Calu3 (cell line): ENCODE measurements around the gene REEP5. TPM values are rescaled to one million over a fixed set of nuclear protein-coding genes. Genes with fewer than 3 reads are reported as not detected.

Experiments
- BruUV-seq: library from RNA; stranded (reverse); fragments of 400-500 nt; replicated peaks from 2 replicates; lab custom pipeline; 2021; lab: Mats Ljungman, UMichigan
- CTCF ChIA-PET: fragments of 300-600 bp; sonication (Branson Sonifier 250); formaldehyde crosslinking; loops from one replicate; lab custom pipeline; 2022; ENCODE audit warnings: antibody characterized with exemption; lab: Charles Lee
- DNase-seq: peaks from one replicate; pipeline ENCODE4 v3.0.0; 2022
- H3K27ac Mint-ChIP-seq: one replicate; pipeline ENCODE4 v1.8.0; 2022; ENCODE audit warnings: mixed read lengths; ENCODE audit not compliant: unreplicated experiment
- H3K27me3 Mint-ChIP-seq: one replicate; pipeline ENCODE4 v1.8.0; 2022; ENCODE audit warnings: mixed read lengths; ENCODE audit not compliant: unreplicated experiment
- H3K36me3 Mint-ChIP-seq: one replicate; pipeline ENCODE4 v1.8.0; 2022; ENCODE audit warnings: mild to moderate bottlenecking, moderate library complexity, mixed read lengths; ENCODE audit not compliant: insufficient read depth, unreplicated experiment
- H3K4me1 Mint-ChIP-seq: one replicate; pipeline ENCODE4 v1.8.0; 2022; ENCODE audit warnings: mild to moderate bottlenecking, low read depth, mixed read lengths; ENCODE audit not compliant: unreplicated experiment
- H3K4me3 Mint-ChIP-seq: one replicate; pipeline ENCODE4 v1.8.0; 2022; ENCODE audit warnings: mild to moderate bottlenecking, low read depth, moderate library complexity, mixed read lengths; ENCODE audit not compliant: unreplicated experiment
- H3K9me3 Mint-ChIP-seq: one replicate; pipeline ENCODE4 v1.8.0; 2022; ENCODE audit warnings: low read depth, mixed read lengths; ENCODE audit not compliant: unreplicated experiment
- intact Hi-C: fragments of 100-400 bp; cut with micrococcal nuclease; formaldehyde crosslinking; loops from one replicate; pipeline ENCODE4 v1.10.0; 2022; ENCODE audit not compliant: unreplicated experiment
- total RNA-seq: library from RNA; stranded (reverse); gene quantifications from 2 replicates; pipeline ENCODE4 v1.2.3, GENCODE V29; 2022
- TF ChIP-seq, protein P1 (sequence below): fragments of 200-600 bp; IDR thresholded peaks from one replicate; pipeline ENCODE4 v1.8.0; 2022; ENCODE audit warnings: antibody characterized with exemption; ENCODE audit not compliant: unreplicated experiment

REEP5 gene
- total RNA-seq, 1 experiment from 2014 or later, result 123 TPM

DNA sequence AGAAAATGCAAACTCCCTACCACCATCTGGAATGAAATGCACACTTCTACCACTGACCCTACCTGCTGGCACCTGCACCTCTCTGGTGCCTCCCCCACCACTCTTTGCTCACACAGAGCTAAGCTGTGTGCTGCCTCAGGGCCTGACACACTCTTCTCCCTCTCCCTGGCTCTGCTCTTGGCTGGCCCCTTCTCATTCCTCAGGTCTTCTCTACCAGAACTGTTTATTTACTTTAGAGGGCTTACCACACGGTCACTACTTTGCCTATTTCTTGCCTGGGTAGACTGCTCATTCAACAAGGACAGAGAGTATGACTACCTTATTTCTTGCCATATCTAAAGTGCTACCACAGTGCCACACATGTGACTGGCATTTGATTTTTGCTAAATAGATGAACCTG is 3.3 kb downstream of the REEP5 start:
- CTCF ChIA-PET, result no interaction called here
- peak overlapping the region; percentile 12 for H3K27ac Mint-ChIP-seq
- no peaks in the 10 kb centered on the region for H3K9me3 Mint-ChIP-seq
- BruUV-seq, result no TSS peak
- TF ChIP-seq, protein P1, sequence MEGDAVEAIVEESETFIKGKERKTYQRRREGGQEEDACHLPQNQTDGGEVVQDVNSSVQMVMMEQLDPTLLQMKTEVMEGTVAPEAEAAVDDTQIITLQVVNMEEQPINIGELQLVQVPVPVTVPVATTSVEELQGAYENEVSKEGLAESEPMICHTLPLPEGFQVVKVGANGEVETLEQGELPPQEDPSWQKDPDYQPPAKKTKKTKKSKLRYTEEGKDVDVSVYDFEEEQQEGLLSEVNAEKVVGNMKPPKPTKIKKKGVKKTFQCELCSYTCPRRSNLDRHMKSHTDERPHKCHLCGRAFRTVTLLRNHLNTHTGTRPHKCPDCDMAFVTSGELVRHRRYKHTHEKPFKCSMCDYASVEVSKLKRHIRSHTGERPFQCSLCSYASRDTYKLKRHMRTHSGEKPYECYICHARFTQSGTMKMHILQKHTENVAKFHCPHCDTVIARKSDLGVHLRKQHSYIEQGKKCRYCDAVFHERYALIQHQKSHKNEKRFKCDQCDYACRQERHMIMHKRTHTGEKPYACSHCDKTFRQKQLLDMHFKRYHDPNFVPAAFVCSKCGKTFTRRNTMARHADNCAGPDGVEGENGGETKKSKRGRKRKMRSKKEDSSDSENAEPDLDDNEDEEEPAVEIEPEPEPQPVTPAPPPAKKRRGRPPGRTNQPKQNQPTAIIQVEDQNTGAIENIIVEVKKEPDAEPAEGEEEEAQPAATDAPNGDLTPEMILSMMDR, result no peak
- DNase-seq, result no peak
- no peak overlapping the region for H3K4me3 Mint-ChIP-seq
- intact Hi-C loops, result no loop called here
- H3K36me3 Mint-ChIP-seq, result peaks cover 39% of the 10 kb centered on the region
- H3K4me1 Mint-ChIP-seq, result peaks cover 48% of the 10 kb centered on the region
- H3K27me3 Mint-ChIP-seq, result no peaks in the 10 kb centered on the region

DNA sequence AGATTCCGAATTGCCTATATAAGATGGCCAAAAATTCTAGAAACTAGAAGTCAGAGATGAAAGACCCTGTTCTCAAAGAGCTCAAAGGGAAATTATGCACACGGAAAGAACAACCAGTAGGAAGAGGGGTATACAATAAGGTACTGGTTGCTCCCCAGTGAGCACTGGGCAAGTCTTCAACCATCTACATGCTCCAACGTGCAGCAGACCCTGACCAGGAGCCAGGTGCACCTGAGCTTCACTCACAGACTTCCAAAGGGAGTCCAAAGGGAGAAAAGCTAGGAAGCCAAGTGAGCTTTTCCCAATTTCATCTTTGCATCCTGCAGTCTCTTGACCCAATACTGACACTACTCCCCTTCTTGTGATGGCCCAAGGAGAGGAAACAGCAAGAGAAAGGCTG is 3.9 kb downstream of the REEP5 start:
- intact Hi-C loops, result no loop called here
- DNase-seq, result no peak
- peaks cover 39% of the 10 kb centered on the region for H3K36me3 Mint-ChIP-seq
- CTCF ChIA-PET, result interaction anchor here (0.5 kb wide), 1 partner anchor 24 kb away, joined by 5 read pairs; no protein-coding TSS in a partner anchor
- H3K27me3 Mint-ChIP-seq, result no peaks in the 10 kb centered on the region
- BruUV-seq, result no TSS peak
- no peak overlapping the region for H3K4me3 Mint-ChIP-seq
- no peaks in the 10 kb centered on the region for H3K9me3 Mint-ChIP-seq
- TF ChIP-seq, protein P1, result no peak
- peaks cover 47% of the 10 kb centered on the region for H3K4me1 Mint-ChIP-seq
- H3K27ac Mint-ChIP-seq, result no peak overlapping the region

DNA sequence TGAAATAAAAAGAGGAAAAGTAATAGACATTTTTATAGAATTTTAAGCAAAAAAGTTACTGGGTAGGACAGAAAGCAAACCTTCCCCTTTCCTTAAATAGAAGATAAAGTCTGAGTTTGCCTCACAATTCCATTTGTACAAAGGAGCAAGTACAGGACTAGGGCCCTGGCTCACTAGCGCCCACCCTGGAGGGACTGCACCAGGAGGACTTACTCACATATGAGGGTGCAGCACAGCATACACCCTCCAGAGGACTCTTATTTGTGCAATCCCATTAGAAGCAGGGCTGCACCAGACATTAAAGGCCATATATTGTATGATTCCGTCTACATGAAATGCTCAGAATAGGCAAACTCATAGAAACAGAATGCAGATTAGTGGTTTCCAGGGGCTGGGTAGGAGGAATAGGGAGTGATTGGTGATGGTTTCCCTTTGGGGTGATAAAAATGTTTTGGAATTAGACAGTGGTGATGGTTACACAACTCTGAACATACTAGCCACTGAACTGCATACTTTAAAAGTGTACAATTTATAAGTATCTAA is 4.5 kb downstream of the REEP5 start:
- Mint-ChIP-seq H3K9me3 (no peaks in the 10 kb centered on the region), H3K27me3 (no peaks in the 10 kb centered on the region), H3K4me3 (no peak overlapping the region), H3K36me3 (peaks cover 44% of the 10 kb centered on the region), H3K4me1 (peaks cover 46% of the 10 kb centered on the region), H3K27ac (no peak overlapping the region)
- CTCF ChIA-PET, result interaction anchor here (0.5 kb wide), 1 partner anchor 24 kb away, joined by 5 read pairs; no protein-coding TSS in a partner anchor
- DNase-seq, result peak; percentile 18
- no TSS peak for BruUV-seq
- TF ChIP-seq, protein P1, result no peak
- intact Hi-C loops, result no loop called here

DNA sequence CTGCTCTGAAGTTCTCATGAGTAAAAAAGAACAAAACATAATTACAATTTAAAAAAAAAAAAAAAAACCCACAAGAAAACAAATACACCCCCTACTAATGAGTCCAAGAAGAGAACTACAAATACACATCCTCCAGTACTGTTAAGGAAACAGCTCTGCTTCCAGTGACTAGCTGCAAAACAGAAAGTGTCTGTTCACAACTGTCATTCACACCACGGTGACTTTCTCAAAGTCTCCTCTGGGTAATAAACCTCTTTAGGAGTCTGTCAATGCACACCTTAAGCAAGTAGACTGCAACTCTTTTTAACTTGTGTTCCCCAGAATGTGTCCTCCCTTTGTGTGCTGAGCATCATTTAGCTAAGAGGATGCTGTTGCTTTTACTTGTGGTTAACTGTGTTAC is 6.2 kb downstream of the REEP5 start:
- intact Hi-C loops, result no loop called here
- peaks cover 33% of the 10 kb centered on the region for H3K36me3 Mint-ChIP-seq
- no peak overlapping the region for H3K27ac Mint-ChIP-seq
- TF ChIP-seq, protein P1, result no peak
- H3K4me3 Mint-ChIP-seq, result no peak overlapping the region
- CTCF ChIA-PET, result interaction anchor here (0.6 to 1.7 kb wide), 3 partner anchors 10 to 17 kb away, joined by 3 to 5 read pairs (median 4); no protein-coding TSS in a partner anchor
- H3K4me1 Mint-ChIP-seq, result peaks cover 46% of the 10 kb centered on the region
- BruUV-seq, result no TSS peak
- no peaks in the 10 kb centered on the region for H3K27me3 Mint-ChIP-seq
- no peaks in the 10 kb centered on the region for H3K9me3 Mint-ChIP-seq
- DNase-seq, result no peak
